H1 (cell line): ENCODE measurements around the gene LPAR3. TPM values are rescaled to one million over a fixed set of nuclear protein-coding genes. Genes with fewer than 3 reads are reported as not detected.

Source experiments
- FOSL1 ChIP-seq: IDR thresholded peaks from 2 replicates; pipeline ENCODE4 v1.6.1; 2011; ENCODE audit warnings: mild to moderate bottlenecking, low read depth, low read length, moderate library complexity; ENCODE audit not compliant: insufficient read depth
- HDAC6 ChIP-seq: IDR thresholded peaks from one replicate; pipeline ENCODE4 v1.7.1; 2012; ENCODE audit warnings: low read depth, mild to moderate bottlenecking, inconsistent platforms, low read length, moderate library complexity
- POU5F1 ChIP-seq: IDR thresholded peaks from 2 replicates; pipeline ENCODE4 v1.6.1; 2011; ENCODE audit warnings: low read depth, mild to moderate bottlenecking, low read length, moderate library complexity
- RNF2 ChIP-seq: fragments of 200-900, 300-1000 bp; sonication (generic); IDR thresholded peaks from 2 replicates; pipeline ENCODE4 v1.7.1; 2016; ENCODE audit warnings: borderline replicate concordance, low read depth, mild to moderate bottlenecking, antibody characterized with exemption, low read length; ENCODE audit not compliant: poor library complexity, severe bottlenecking; ENCODE audit errors: missing control alignments
- polyA plus RNA-seq, 7 experiments: library from polyadenylated mRNA; depleted of rRNA in 3 of 7; stranded (reverse) in 5 of 7; unstranded in 2 of 7; fragments of >200 nt in 5 of 7; fragments of 200-250 nt in 2 of 7; gene quantifications; 1 replicate in 5 of 7; 2 replicates in 1 of 7; 4 replicates in 1 of 7; pipeline versions ENCODE4 v1.2.1 to v1.2.3, GENCODE V29; 2011 to 2013; ENCODE audit warnings: missing spikeins in 2 of 7, mixed read lengths in 2 of 7
- total RNA-seq: library from RNA; stranded (reverse); fragmentation: NEBNext Ultra II Directional; extraction: Animal tissue kit (Norgen Biotek cat#: 25700); gene quantifications from 2 replicates; pipeline ENCODE4 v1.2.1, GENCODE V29; 2021

Gene LPAR3
- total and polyA plus RNA-seq, 2 of the 8 experiments (the other 6 are each of a cell fraction or from before 2014, with no cell fraction given) = 17.1 to 25.4 TPM

- no peak for TF ChIP-seq HDAC6
- TF ChIP-seq RNF2 = no peak
- TF ChIP-seq FOSL1 = no peak
- no peak for TF ChIP-seq POU5F1
Observed at GRCh38 chr1:84782881-84783280, 110.1 kb downstream of the LPAR3 start (continued).
